HL-60 (cell line): Measurements from ENCODE around the gene SMIM45.

ENCODE experiments used
- DNase-seq, 2 experiments: peaks; one replicate each; pipeline ENCODE4 v3.0.0-alpha.2; 2010 to 2020; ENCODE audit warnings: low read depth in 1 of 2, low spot score in 1 of 2
- H3K27ac ChIP-seq: fragments of 250-450 bp; sonication (Bioruptor Pico); replicated peaks from 2 replicates; pipeline ENCODE4 v1.5.1; 2020; ENCODE audit warnings: mild to moderate bottlenecking, moderate library complexity
- H3K27me3 ChIP-seq: fragments of 250-450 bp; sonication (Bioruptor Pico); 2 replicates; pipeline ENCODE4 v1.5.1; 2021; ENCODE audit warnings: mild to moderate bottlenecking, moderate library complexity; ENCODE audit not compliant: insufficient read depth, poor library complexity, severe bottlenecking
- H3K4me3 ChIP-seq: replicated peaks from 2 replicates; pipeline ENCODE4 v1.5.1; 2011; ENCODE audit warnings: mild to moderate bottlenecking, control low read depth, low read length; ENCODE audit not compliant: insufficient read depth
- GABPA ChIP-seq: IDR thresholded peaks from 2 replicates; pipeline ENCODE4 v1.6.1; 2012; ENCODE audit warnings: low read depth
- POLR2AphosphoS5 ChIP-seq: IDR thresholded peaks from 2 replicates; pipeline ENCODE4 v1.6.1; 2012; ENCODE audit warnings: low read depth
- SPI1 ChIP-seq: IDR thresholded peaks from 2 replicates; pipeline ENCODE4 v1.6.1; 2012; ENCODE audit warnings: low read depth, mild to moderate bottlenecking, borderline replicate concordance
- TF ChIP-seq, protein P1 (sequence below): IDR thresholded peaks from one replicate; pipeline ENCODE4 v1.5.1; 2011; ENCODE audit warnings: low read length, control low read depth, inconsistent platforms; ENCODE audit not compliant: insufficient read depth
- TF ChIP-seq, protein P2 (sequence below): IDR thresholded peaks from 2 replicates; pipeline ENCODE4 v1.6.1; 2012; ENCODE audit warnings: low read depth; ENCODE audit not compliant: insufficient replicate concordance

SMIM45 gene

DNA sequence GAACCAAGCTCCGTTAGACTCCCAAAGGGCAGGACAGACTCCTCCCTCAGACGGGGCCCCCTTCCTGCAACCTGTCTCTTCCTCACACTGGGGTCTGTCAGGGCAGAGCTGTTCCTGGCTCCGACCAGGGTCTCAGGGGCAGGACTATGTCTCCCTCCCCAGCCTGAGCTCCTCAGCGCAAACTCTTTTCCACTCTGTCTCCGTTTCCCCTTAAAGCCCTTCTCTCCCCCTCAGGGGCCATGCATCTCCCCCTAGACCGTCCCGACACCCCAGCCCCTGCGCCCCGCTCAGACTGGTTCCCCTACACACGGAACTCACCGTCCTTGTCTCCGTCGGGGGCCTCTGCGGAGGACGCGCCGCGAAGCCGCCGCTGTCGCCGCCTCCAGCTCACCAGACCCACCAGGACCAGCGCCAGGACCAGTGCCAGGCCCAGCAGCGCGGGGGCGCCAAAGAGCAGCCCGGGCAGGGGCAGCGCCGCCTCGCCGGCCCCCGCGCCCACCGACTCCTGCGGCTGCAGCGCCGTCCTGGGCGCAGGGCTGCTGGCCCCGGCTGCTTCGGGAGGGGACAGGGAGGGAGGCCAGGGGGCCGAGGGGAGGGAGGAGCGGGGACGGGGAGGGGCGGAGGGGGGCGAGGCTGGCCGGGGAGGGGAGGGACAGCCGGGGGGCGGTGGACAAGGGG, 26.0 kb upstream of the SMIM45 start:
- Histone ChIP-seq H3K27me3 (peaks cover 15% of the 10 kb centered on the region), H3K27ac (no peak overlapping the region)
- DNase-seq: peak in 1 of 2 experiments; percentile 51

DNA sequence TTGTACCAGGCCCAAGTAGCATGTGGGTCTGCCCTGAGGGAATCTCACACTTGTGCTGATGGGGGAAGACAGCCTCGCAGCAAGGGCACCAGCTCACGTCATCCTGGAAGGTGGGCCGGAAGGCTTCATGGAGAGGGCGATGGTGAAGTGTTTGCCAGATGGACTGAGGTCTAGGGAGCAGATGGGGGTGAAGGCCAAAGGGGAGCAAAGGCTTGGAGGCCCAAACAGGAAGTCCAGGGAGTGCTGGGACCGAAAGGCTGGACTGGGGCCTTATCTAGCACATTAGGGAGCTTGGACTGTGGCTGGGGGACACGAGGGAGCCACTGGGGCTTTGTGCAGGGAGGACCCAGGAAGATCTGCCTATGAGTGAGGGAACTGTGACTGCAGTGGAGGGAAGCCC, 24.1 kb upstream of the SMIM45 start:
- no peak for DNase-seq
- H3K27ac ChIP-seq: no peak overlapping the region
- no peak for TF ChIP-seq SPI1
- TF ChIP-seq GABPA: no peak
- TF ChIP-seq, protein P1, sequence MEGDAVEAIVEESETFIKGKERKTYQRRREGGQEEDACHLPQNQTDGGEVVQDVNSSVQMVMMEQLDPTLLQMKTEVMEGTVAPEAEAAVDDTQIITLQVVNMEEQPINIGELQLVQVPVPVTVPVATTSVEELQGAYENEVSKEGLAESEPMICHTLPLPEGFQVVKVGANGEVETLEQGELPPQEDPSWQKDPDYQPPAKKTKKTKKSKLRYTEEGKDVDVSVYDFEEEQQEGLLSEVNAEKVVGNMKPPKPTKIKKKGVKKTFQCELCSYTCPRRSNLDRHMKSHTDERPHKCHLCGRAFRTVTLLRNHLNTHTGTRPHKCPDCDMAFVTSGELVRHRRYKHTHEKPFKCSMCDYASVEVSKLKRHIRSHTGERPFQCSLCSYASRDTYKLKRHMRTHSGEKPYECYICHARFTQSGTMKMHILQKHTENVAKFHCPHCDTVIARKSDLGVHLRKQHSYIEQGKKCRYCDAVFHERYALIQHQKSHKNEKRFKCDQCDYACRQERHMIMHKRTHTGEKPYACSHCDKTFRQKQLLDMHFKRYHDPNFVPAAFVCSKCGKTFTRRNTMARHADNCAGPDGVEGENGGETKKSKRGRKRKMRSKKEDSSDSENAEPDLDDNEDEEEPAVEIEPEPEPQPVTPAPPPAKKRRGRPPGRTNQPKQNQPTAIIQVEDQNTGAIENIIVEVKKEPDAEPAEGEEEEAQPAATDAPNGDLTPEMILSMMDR: no peak
- TF ChIP-seq, protein P2, sequence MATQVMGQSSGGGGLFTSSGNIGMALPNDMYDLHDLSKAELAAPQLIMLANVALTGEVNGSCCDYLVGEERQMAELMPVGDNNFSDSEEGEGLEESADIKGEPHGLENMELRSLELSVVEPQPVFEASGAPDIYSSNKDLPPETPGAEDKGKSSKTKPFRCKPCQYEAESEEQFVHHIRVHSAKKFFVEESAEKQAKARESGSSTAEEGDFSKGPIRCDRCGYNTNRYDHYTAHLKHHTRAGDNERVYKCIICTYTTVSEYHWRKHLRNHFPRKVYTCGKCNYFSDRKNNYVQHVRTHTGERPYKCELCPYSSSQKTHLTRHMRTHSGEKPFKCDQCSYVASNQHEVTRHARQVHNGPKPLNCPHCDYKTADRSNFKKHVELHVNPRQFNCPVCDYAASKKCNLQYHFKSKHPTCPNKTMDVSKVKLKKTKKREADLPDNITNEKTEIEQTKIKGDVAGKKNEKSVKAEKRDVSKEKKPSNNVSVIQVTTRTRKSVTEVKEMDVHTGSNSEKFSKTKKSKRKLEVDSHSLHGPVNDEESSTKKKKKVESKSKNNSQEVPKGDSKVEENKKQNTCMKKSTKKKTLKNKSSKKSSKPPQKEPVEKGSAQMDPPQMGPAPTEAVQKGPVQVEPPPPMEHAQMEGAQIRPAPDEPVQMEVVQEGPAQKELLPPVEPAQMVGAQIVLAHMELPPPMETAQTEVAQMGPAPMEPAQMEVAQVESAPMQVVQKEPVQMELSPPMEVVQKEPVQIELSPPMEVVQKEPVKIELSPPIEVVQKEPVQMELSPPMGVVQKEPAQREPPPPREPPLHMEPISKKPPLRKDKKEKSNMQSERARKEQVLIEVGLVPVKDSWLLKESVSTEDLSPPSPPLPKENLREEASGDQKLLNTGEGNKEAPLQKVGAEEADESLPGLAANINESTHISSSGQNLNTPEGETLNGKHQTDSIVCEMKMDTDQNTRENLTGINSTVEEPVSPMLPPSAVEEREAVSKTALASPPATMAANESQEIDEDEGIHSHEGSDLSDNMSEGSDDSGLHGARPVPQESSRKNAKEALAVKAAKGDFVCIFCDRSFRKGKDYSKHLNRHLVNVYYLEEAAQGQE: no peak
- TF ChIP-seq POLR2AphosphoS5: no peak
- H3K27me3 ChIP-seq: peaks cover 15% of the 10 kb centered on the region
- H3K4me3 ChIP-seq: no peak overlapping the region

More for the DNA sequence above, 26.0 kb upstream of the SMIM45 start:
- no peak overlapping the region for H3K4me3 ChIP-seq
- TF ChIP-seq, protein P2: no peak
- TF ChIP-seq, protein P1: peak; percentile 39

DNA sequence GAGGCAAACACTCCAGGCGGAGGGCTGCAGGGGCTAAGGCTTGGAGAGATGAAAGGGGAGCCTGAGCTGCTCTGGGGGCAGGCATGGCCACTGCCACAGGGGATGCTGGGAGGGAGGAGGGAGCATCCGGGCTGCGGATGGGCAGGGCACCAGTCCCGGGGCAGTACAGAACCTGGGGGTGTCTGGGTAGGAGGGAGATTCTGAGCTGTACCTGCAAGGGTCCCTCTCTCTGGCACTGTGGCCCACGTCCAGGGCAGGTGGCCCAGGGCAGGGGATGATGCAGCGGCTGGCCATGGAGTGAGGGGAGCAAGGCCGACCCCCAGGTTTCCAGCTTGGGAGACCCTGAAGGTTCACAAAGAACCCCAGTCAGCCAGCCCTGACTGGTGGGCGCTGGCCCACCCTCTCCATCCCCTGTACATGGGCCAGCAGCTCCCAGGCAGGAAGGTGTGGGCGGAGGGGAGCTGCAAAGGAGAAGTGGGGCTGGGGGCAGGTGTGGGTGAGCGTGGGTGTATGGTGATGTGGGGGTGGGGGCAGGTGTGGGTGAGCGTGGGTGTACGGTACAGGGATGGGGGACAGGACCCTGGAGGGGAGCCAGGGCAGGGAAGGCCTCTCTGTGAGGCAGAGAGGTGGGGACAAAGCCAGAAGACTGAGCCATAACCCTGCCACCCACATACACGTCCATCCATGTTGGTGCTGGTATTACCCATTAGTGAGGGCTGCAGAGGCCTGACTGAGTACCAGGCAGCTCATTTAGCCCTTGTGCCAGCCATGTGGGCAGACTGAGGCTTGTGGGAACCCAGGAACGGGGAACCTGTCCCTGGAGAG, 23.1 kb upstream of the SMIM45 start:
- peaks cover 15% of the 10 kb centered on the region for H3K27me3 ChIP-seq
- H3K27ac ChIP-seq: no peak overlapping the region
- H3K4me3 ChIP-seq: no peak overlapping the region
- no peak for TF ChIP-seq POLR2AphosphoS5
- TF ChIP-seq GABPA: no peak
- TF ChIP-seq, protein P2: no peak
- TF ChIP-seq, protein P1: no peak
- no peak for TF ChIP-seq SPI1
- no peak for DNase-seq
